ENCODE data around the gene CHRNA4. TPM values are rescaled to one million over a fixed set of nuclear protein-coding genes. Genes with fewer than 3 reads are reported as not detected.

The CHRNA4 gene
- total RNA-seq (1 to 10 TPM; 7.4 to 8.3 TPM), polyA plus RNA-seq (ENCODE audit: insufficient read depth, low read depth, low replicate concordance) (3.3 TPM)
- long read RNA-seq, donor 1, partial matches to known transcripts = 0 of 1 reads
- long read RNA-seq, donor 1, other reads (novel, unspliced or antisense) = 0 of 1 reads
- long read RNA-seq, donor 2 = 0 reads

GRCh38 chr20:63360850-63361518 is at the start of gene CHRNA4:
CHRNA4 (minus strand) TSS chr20:63361349; CDS start chr20:63361165, 184 bp downstream.
- peak within 1 kb of the TSS; percentile 21 to 48 for H3K4me3 ChIP-seq
- no peak for DNase-seq
- H3K36me3 ChIP-seq (ENCODE audit: low read depth, missing control alignments) = no peaks in the 10 kb centered on the region
- no peak within 1 kb of the TSS for H3K27ac ChIP-seq
- 3 to 4% methylated on average over 9 to 31 of the region's 79 CpGs for whole genome bisulfite sequencing, 2 donors
- intact Hi-C loops (cut with DNase I; ENCODE audit: low total_unique reads) = no loop called here
- no peak for TF ChIP-seq CTCF (IDR thresholded peaks at IDR 0.05)
- no peaks in the 10 kb centered on the region for H3K27me3 ChIP-seq
- no peaks in the 10 kb centered on the region for H3K9me3 ChIP-seq
- no peaks in the 10 kb centered on the region for H3K4me1 ChIP-seq

GRCh38 chr20:63409834-63410435 is 48.8 kb upstream of the CHRNA4 start:
- peak; percentile 28 for DNase-seq
- intact Hi-C loops (cut with DNase I; ENCODE audit: low total_unique reads) = no loop called here
- H3K27ac ChIP-seq = no peak overlapping the region
- H3K36me3 ChIP-seq (ENCODE audit: low read depth, missing control alignments) = no peaks in the 10 kb centered on the region
- no peaks in the 10 kb centered on the region for H3K9me3 ChIP-seq
- TF ChIP-seq CTCF (IDR thresholded peaks at IDR 0.05) (no peak), POLR2A (IDR thresholded peaks at IDR 0.05) (no peak)
- peak overlapping the region; percentile 32 to 44 for H3K4me3 ChIP-seq
- H3K27me3 ChIP-seq = no peaks in the 10 kb centered on the region
- WGBS, 2 donors = 47% methylated on average over 19 of the region's 23 CpGs; no CpG with 5 or more reads in 1 of the 2 donors
- H3K4me1 ChIP-seq = no peaks in the 10 kb centered on the region

GRCh38 chr20:63409066-63409833 is 48.1 kb upstream of the CHRNA4 start:
- 57 to 73% methylated on average over 17 to 20 of the region's 21 CpGs for WGBS, 2 donors
- Histone ChIP-seq H3K4me3 (peak overlapping the region in 1 of 2 donors; percentile 44), H3K36me3 (ENCODE audit: low read depth, missing control alignments) (no peaks in the 10 kb centered on the region), H3K9me3 (no peaks in the 10 kb centered on the region), H3K27ac (no peak overlapping the region), H3K4me1 (no peaks in the 10 kb centered on the region), H3K27me3 (no peaks in the 10 kb centered on the region)
- TF ChIP-seq CTCF (IDR thresholded peaks at IDR 0.05) = no peak
- no peak for TF ChIP-seq POLR2A (IDR thresholded peaks at IDR 0.05)
- intact Hi-C loops (cut with DNase I; ENCODE audit: low total_unique reads) = no loop called here
- DNase-seq = peak; percentile 47

- intact Hi-C loops (cut with DNase I; ENCODE audit: low total_unique reads) = no loop called here
- Histone ChIP-seq H3K9me3 (no peaks in the 10 kb centered on the region), H3K4me1 (no peaks in the 10 kb centered on the region), H3K36me3 (ENCODE audit: low read depth, missing control alignments) (no peaks in the 10 kb centered on the region), H3K4me3 (no peak overlapping the region), H3K27ac (no peak overlapping the region), H3K27me3 (no peaks in the 10 kb centered on the region)
- TF ChIP-seq POLR2A (IDR thresholded peaks at IDR 0.05) (no peak), CTCF (IDR thresholded peaks at IDR 0.05) (no peak)
- 76 to 78% methylated on average over 21 of the region's 21 CpGs for WGBS, 2 donors
- no peak for DNase-seq
These were observed 47.5 kb upstream of the CHRNA4 start for GRCh38 chr20:63408684-63409046.

Data from testis (tissue), 5 donors.